HepG2 (cell line): ENCODE measurements around the gene HIF1AN. TPM values are rescaled to one million over a fixed set of nuclear protein-coding genes. Genes with fewer than 3 reads are reported as not detected.

ENCODE experiments used
- AHR ChIP-seq: IDR thresholded peaks from 2 replicates; pipeline ENCODE4 v1.6.1; 2018; ENCODE audit warnings: missing genetic modification reagents, missing compliant biosample characterization
- AKAP8 ChIP-seq: sonication (generic); formaldehyde crosslinking; IDR thresholded peaks from 2 replicates; pipeline ENCODE4 v1.5.1; 2020; ENCODE audit warnings: mild to moderate bottlenecking, missing genetic modification reagents
- ATF1 ChIP-seq: IDR thresholded peaks from 2 replicates; pipeline ENCODE4 v1.6.1; 2016; ENCODE audit warnings: mild to moderate bottlenecking, control low read depth
- HES4 ChIP-seq: sonication (generic); formaldehyde crosslinking; IDR thresholded peaks from 2 replicates; pipeline ENCODE4 v1.9.0; 2021; ENCODE audit warnings: mild to moderate bottlenecking, missing genetic modification reagents, borderline replicate concordance
- IRX3 ChIP-seq: sonication (generic); formaldehyde crosslinking; IDR thresholded peaks from 2 replicates; pipeline ENCODE4 v1.8.1; 2023; ENCODE audit warnings: mild to moderate bottlenecking, low read depth, missing genetic modification reagents, borderline replicate concordance
- MAFK ChIP-seq, 2 experiments: IDR thresholded peaks in 1 of 2; conservative IDR thresholded peaks in 1 of 2; 2 replicates each; pipeline ENCODE4 v1.6.1; 2011; ENCODE audit warnings: improper control_type of control experiment in 2 of 2, low read length in 2 of 2
- MIXL1 ChIP-seq: IDR thresholded peaks from 2 replicates; pipeline ENCODE4 v1.6.1; 2016
- NFE2 ChIP-seq: sonication (generic); formaldehyde crosslinking; IDR thresholded peaks from 2 replicates; pipeline ENCODE4 v1.4.0; 2020; ENCODE audit warnings: missing genetic modification reagents
- PAX8 ChIP-seq: sonication (generic); formaldehyde crosslinking; IDR thresholded peaks from 2 replicates; pipeline ENCODE4 v1.8.0; 2022; ENCODE audit warnings: mild to moderate bottlenecking, missing genetic modification reagents, borderline replicate concordance
- RARG ChIP-seq: sonication (generic); formaldehyde crosslinking; IDR thresholded peaks from 2 replicates; pipeline ENCODE4 v1.4.0; 2020; ENCODE audit warnings: low read depth, mild to moderate bottlenecking, missing genetic modification reagents
- REPIN1 ChIP-seq: sonication (generic); formaldehyde crosslinking; IDR thresholded peaks from 2 replicates; pipeline ENCODE4 v1.8.0; 2022; ENCODE audit warnings: missing genetic modification reagents, low read depth, mild to moderate bottlenecking, borderline replicate concordance
- SRSF1 ChIP-seq: fragments of 200-400 bp; formaldehyde crosslinking; optimal IDR thresholded peaks from 2 replicates; pipeline ENCODE3; 2017; ENCODE audit warnings: mild to moderate bottlenecking, low read depth, low read length, moderate library complexity
- SUZ12 ChIP-seq: fragments of 150-350 bp; IDR thresholded peaks from 2 replicates; pipeline ENCODE4 v1.6.1; 2014; ENCODE audit warnings: low read depth, low read length
- TAF15 ChIP-seq: fragments of 200-400 bp; formaldehyde crosslinking; IDR thresholded peaks from one replicate; pipeline ENCODE4 v1.6.1; 2018; ENCODE audit warnings: mild to moderate bottlenecking, low read depth, low read length; ENCODE audit not compliant: poor library complexity, severe bottlenecking
- ZNF230 ChIP-seq: sonication (generic); formaldehyde crosslinking; IDR thresholded peaks from 2 replicates; pipeline ENCODE4 v1.4.0; 2020; ENCODE audit warnings: mild to moderate bottlenecking, missing genetic modification reagents
- ZNF367 ChIP-seq: sonication (generic); formaldehyde crosslinking; IDR thresholded peaks from 2 replicates; pipeline ENCODE4 v1.4.0; 2020; ENCODE audit warnings: missing genetic modification reagents, borderline replicate concordance
- polyA plus RNA-seq, 8 experiments: library from polyadenylated mRNA; depleted of rRNA in 3 of 8; stranded (reverse) in 7 of 8; unstranded in 1 of 8; fragments of >200 nt; fragmentation: Illumina TruSeq in 4 of 8; extraction: Trizol in 4 of 8; gene quantifications; 2 replicates each; pipeline versions ENCODE4 v1.2.1 to v1.2.3, GENCODE V29; 2011 to 2016; ENCODE audit warnings: low read depth in 4 of 8, missing spikeins in 1 of 8, mixed read lengths in 1 of 8; ENCODE audit not compliant: insufficient read depth in 1 of 8
- total RNA-seq, 5 experiments: library from RNA; depleted of rRNA; stranded (reverse); fragments of >200 nt; fragmentation: Illumina TruSeq; extraction: Trizol; gene quantifications; 2 replicates each; pipeline ENCODE4 v1.2.3, GENCODE V29; 2016; ENCODE audit warnings: low read depth in 1 of 5
- TF ChIP-seq, protein P1 (sequence below): IDR thresholded peaks from 2 replicates; pipeline ENCODE4 v1.6.1; 2016; ENCODE audit warnings: low read depth
- TF ChIP-seq, protein P2 (sequence below), 2 experiments: fragments of 450-650 bp in 1 of 2; sonication (generic) in 1 of 2; formaldehyde crosslinking; IDR thresholded peaks; 2 replicates each; pipeline versions ENCODE4 v1.5.0 to v1.8.0; 2020 to 2022; ENCODE audit warnings: mild to moderate bottlenecking in 1 of 2, missing genetic modification reagents in 1 of 2
- TF ChIP-seq, protein P3 (sequence below): sonication (generic); formaldehyde crosslinking; IDR thresholded peaks from 2 replicates; pipeline ENCODE4 v1.8.0; 2022; ENCODE audit warnings: mild to moderate bottlenecking, missing genetic modification reagents
- TF ChIP-seq, protein P4 (sequence below): sonication (generic); formaldehyde crosslinking; IDR thresholded peaks from 2 replicates; pipeline ENCODE4 v1.5.1; 2020; ENCODE audit warnings: mild to moderate bottlenecking, missing genetic modification reagents

The HIF1AN gene
- total and polyA plus RNA-seq, 2 of the 13 experiments (the other 11 are each of a cell fraction or from before 2014, with no cell fraction given), result 8.6 to 10.7 TPM

DNA sequence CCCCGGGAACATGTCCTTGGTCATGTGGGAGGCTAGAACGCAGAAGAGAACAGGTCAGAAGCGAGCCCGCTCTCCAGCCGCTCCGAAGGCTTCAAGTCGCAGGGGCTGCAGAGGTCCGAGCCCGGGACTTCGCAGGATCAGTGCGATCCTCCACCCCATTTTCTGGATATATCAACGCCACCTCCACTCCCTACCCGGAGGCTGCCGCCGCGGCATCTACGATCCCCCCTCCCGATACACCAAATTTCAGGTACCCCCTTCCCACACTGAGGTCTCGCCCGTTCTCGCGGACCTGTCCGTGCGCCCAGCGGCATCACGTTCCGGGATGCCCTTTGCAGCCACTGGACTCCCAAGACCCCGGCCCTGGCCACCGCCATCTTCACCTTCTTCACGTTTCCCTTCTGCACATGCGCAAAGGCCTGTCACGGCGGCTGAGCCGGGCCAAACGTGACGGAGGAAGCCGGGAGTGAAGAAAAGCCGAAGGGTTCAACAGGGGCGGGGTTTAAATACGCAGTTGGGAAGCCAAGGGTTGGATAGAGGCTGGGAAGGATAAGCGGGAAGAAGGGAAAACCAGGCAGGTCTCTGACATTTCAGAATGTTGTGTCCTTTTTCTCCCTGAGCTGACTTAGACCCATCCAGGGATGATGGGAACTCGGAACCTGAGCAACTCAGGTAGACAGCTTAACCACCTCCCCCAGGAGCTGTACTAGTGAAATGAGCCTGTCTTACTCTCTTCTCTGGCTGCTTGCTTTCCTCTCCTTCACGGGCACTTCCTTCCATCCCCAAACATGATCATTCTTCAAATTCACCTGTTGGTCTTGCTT, 6.1 kb upstream of the HIF1AN start, which contains the start of gene NDUFB8 (continued):
- TF ChIP-seq ATF1 (CRISPR knock-in tag), result 0 out of 2 replicates have a peak, but pooled peaks have one; percentile 58
- TF ChIP-seq, protein P1, sequence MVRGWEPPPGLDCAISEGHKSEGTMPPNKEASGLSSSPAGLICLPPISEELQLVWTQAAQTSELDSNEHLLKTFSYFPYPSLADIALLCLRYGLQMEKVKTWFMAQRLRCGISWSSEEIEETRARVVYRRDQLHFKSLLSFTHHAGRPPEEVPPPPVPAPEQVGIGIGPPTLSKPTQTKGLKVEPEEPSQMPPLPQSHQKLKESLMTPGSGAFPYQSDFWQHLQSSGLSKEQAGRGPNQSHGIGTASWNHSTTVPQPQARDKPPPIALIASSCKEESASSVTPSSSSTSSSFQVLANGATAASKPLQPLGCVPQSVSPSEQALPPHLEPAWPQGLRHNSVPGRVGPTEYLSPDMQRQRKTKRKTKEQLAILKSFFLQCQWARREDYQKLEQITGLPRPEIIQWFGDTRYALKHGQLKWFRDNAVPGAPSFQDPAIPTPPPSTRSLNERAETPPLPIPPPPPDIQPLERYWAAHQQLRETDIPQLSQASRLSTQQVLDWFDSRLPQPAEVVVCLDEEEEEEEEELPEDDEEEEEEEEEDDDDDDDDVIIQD (CRISPR knock-in tag), result no peak
- no peak for TF ChIP-seq TAF15
- TF ChIP-seq ZNF230 (CRISPR knock-in tag), result no peak
- no peak for TF ChIP-seq AKAP8
- no peak for TF ChIP-seq SUZ12
- TF ChIP-seq, protein P2, sequence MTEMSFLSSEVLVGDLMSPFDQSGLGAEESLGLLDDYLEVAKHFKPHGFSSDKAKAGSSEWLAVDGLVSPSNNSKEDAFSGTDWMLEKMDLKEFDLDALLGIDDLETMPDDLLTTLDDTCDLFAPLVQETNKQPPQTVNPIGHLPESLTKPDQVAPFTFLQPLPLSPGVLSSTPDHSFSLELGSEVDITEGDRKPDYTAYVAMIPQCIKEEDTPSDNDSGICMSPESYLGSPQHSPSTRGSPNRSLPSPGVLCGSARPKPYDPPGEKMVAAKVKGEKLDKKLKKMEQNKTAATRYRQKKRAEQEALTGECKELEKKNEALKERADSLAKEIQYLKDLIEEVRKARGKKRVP (CRISPR knock-in tag; IDR thresholded peaks at IDR 0.05), result no peak; a peak in 1 of 4 replicates
- TF ChIP-seq SRSF1, result peak; percentile 38
- TF ChIP-seq, protein P3, sequence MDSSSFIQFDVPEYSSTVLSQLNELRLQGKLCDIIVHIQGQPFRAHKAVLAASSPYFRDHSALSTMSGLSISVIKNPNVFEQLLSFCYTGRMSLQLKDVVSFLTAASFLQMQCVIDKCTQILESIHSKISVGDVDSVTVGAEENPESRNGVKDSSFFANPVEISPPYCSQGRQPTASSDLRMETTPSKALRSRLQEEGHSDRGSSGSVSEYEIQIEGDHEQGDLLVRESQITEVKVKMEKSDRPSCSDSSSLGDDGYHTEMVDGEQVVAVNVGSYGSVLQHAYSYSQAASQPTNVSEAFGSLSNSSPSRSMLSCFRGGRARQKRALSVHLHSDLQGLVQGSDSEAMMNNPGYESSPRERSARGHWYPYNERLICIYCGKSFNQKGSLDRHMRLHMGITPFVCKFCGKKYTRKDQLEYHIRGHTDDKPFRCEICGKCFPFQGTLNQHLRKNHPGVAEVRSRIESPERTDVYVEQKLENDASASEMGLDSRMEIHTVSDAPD (CRISPR knock-in tag), result no peak
- TF ChIP-seq AHR, result 0 out of 2 replicates have a peak, but pooled peaks have one; percentile 16
- TF ChIP-seq NFE2 (CRISPR knock-in tag), result no peak
- TF ChIP-seq IRX3 (CRISPR knock-in tag), result no peak
- TF ChIP-seq REPIN1 (CRISPR knock-in tag), result peak; percentile 34; the same call in 1 of the 2 replicates
- TF ChIP-seq ZNF367 (CRISPR knock-in tag), result no peak
- TF ChIP-seq MAFK (conservative IDR thresholded peaks at IDR 0.05 in 1 of 2, IDR thresholded peaks at IDR 0.05 in 1 of 2; ENCODE audit: low read length in 2 of 2), result no peak
- TF ChIP-seq MIXL1 (CRISPR knock-in tag), result no peak; the same call in 1 of the 2 replicates
- no peak for TF ChIP-seq HES4
- TF ChIP-seq PAX8 (CRISPR knock-in tag), result no peak
- no peak for TF ChIP-seq RARG
- TF ChIP-seq, protein P4, sequence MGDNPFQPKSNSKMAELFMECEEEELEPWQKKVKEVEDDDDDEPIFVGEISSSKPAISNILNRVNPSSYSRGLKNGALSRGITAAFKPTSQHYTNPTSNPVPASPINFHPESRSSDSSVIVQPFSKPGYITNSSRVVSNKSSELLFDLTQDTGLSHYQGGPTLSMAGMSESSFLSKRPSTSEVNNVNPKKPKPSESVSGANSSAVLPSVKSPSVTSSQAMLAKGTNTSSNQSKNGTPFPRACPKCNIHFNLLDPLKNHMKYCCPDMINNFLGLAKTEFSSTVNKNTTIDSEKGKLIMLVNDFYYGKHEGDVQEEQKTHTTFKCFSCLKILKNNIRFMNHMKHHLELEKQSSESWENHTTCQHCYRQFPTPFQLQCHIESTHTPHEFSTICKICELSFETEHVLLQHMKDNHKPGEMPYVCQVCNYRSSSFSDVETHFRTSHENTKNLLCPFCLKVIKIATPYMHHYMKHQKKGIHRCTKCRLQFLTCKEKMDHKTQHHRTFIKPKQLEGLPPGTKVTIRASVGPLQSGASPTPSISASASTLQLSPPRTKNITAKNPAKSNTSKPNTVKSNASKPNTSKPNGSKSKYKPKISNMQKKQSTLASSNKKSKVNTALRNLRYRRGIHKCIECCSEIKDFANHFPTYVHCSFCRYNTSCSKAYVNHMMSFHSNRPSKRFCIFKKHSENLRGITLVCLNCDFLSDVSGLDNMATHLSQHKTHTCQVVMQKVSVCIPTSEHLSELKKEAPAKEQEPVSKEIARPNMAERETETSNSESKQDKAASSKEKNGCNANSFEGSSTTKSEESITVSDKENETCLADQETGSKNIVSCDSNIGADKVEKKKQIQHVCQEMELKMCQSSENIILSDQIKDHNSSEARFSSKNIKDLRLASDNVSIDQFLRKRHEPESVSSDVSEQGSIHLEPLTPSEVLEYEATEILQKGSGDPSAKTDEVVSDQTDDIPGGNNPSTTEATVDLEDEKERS, result peak; percentile 65
